GM21381 (cell line): ENCODE data around the gene TSHZ3.

Experiments used
- ATAC-seq: cut with Tn5 transposase; IDR thresholded peaks from one replicate; pipeline ENCODE4 v1.9.1; 2021; ENCODE audit warnings: mild to moderate bottlenecking, moderate library complexity; ENCODE audit not compliant: unreplicated experiment

Gene TSHZ3

GRCh38 chr19:31252441-31252840 is 96.8 kb downstream of the TSHZ3 start:
- no peak for ATAC-seq

DNA sequence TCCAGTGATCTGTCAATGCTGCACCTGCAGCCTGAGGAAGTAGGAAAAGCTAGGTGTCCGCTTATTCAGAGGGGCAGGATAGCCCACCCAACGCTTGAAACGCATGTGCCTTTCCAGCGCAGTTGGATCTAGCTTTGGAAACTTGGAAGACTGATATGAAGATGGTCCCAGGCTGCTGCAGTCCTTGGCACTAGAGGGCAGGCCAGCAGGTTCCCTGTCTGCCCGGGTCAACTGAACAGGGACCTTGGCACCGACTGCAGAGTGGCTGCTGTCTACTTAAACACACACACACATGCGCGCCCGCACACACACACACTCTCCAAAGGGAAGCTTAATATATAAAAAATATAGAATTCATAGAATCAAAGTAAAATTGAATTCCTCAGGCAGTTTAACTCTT is 100.0 kb downstream of the TSHZ3 start:
- no peak for ATAC-seq

- no peak for ATAC-seq
Measured at GRCh38 chr19:31235806-31236205, 113.4 kb downstream of the TSHZ3 start.

DNA sequence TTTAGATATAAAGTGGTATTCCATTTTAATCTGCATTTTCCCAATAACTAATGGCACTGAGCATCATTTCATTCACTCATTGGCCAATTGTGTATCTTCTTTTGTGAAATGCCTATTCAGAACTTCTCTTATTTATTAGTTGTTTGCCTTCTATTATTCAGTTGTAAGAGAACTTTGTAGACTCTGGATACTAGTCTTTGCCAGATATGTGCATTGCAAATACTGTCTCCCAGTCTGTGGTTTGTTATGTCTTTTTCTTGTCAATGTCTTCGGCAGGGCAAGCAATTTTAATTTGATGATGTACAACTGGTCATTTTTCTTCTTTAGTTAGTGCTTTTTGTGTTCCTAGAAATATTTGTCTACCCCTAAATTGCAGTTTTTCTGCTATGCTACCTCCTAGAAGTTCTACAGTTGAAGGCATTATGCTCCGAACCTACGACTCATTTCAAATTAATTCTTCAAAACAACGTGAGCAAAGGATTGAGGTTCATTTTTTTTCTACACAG is 115.9 kb downstream of the TSHZ3 start:
- ATAC-seq, result no peak

DNA sequence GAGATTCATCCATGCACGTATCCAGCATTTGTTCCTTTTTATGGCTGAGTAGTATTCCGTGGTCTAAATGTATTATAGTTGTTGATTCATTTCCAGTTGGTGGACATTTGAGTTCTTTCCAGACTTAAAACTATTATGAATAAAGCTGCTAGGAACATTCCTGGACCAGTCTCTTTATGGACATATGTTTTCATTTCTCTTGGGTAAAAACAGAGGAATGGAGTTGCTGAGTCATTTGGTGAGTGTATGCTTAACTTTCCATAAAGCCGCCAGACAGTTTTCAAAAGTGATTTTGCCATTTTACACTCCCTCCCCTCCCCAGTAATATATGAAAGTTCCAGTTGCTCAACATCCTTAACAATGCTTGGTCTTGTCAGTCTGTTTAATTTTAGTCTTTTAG is 116.4 kb downstream of the TSHZ3 start:
- ATAC-seq, result no peak

DNA sequence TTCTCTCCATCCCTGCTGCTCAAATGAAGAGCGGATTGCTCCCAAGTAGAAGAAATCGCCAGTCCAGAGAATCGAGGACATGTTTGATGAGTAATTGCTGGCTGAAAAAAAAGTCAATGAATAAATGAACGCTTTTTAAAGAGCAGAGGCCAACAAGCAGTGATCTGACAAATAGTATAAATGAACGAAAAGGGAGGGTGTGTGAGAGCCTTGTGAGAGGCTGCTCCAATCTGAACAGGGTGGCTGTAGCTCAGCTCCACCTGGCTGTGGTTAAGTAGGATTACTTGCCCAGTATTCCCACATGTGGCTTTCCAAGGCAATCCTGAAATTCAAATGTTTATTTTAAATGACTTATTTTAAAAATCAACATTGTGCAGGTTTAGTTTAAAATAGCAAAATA is 117.1 kb downstream of the TSHZ3 start:
- ATAC-seq, result no peak

- ATAC-seq, result no peak
Measured at GRCh38 chr19:31231237-31231636, 118.0 kb downstream of the TSHZ3 start.

DNA sequence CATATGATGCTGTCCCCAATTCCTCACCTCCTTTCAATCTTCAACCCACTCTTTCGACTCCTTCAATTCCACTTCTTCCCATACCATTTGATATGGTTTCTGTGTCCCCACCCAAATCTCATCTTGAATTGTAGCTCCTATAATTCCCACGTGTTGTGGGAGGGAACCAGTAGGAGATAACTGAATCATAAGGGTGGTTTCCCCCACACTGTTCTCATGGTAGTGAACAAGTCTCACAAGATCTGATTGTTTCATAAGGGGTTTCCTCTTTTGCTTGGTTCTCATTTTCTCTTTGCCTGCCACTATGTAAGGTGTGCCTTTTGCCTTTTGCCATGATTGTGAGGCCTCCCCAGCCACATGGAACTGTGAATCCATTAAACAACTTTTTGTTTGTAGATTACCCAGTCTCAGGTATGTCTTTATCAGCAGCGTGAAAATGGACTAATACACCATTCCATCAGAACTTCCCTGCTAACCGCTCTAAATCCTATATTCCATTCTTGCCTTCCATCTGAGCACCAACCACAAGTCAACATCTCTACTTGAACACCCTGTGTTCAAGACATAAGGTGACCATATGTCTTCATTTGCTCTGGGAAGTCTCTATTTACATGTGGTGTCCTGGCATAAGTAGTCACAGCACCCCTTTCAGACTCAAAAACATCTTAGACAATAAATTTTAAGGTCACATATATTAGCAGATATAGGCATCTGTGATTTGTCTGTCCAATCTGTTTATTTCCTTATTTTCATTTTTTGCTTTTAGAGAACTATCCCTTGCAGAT is 122.9 kb downstream of the TSHZ3 start:
- no peak for ATAC-seq
